Astrocyte (in vitro differentiated cells and primary cell): ENCODE measurements around the gene PEX14. TPM values are rescaled to one million over a fixed set of nuclear protein-coding genes. Genes with fewer than 3 reads are reported as not detected.

Experiments used
- DNase-seq: peaks from one replicate; pipeline ENCODE4 v3.0.0-alpha.2; 2010; ENCODE audit warnings: low read depth
- FAIRE-seq: peaks from 2 replicates; lab custom pipeline; 2011; peaks lifted over from hg19 to GRCh38; lab: Jason Lieb, UNC
- H2AFZ ChIP-seq: 2 replicates; pipeline ENCODE4 v1.6.0; 2012; ENCODE audit warnings: low read depth, low read length, inconsistent platforms
- H3K27ac ChIP-seq: 2 replicates; pipeline ENCODE4 v1.5.1; 2011; ENCODE audit warnings: low read depth, low read length, inconsistent platforms
- H3K27me3 ChIP-seq: 2 replicates; pipeline ENCODE4 v1.6.0; 2011; ENCODE audit warnings: low read length, inconsistent platforms; ENCODE audit not compliant: insufficient read depth
- H3K36me3 ChIP-seq: 2 replicates; pipeline ENCODE4 v1.5.1; 2011; ENCODE audit warnings: low read length, inconsistent platforms; ENCODE audit not compliant: insufficient read depth
- H3K4me1 ChIP-seq: 2 replicates; pipeline ENCODE4 v1.5.1; 2011; ENCODE audit warnings: low read length, inconsistent platforms; ENCODE audit not compliant: insufficient read depth
- H3K4me2 ChIP-seq: 2 replicates; pipeline ENCODE4 v1.6.0; 2012; ENCODE audit warnings: low read length, inconsistent platforms
- H3K4me3 ChIP-seq: 2 replicates; pipeline ENCODE4 v1.5.1; 2011; ENCODE audit warnings: low read depth, mild to moderate bottlenecking, low read length, inconsistent platforms; ENCODE audit not compliant: insufficient read depth
- H3K79me2 ChIP-seq: 2 replicates; pipeline ENCODE4 v1.6.0; 2012; ENCODE audit warnings: mild to moderate bottlenecking, low read length, inconsistent platforms; ENCODE audit not compliant: insufficient read depth
- H3K9ac ChIP-seq: 2 replicates; pipeline ENCODE4 v1.6.0; 2012; ENCODE audit warnings: mild to moderate bottlenecking, low read length, inconsistent platforms
- H3K9me3 ChIP-seq: 2 replicates; pipeline ENCODE4 v1.5.1; 2012; ENCODE audit warnings: low read depth, mild to moderate bottlenecking, low read length, inconsistent platforms; ENCODE audit not compliant: insufficient read depth
- H4K20me1 ChIP-seq: 2 replicates; pipeline ENCODE4 v1.6.0; 2012; ENCODE audit warnings: low read length, inconsistent platforms; ENCODE audit not compliant: insufficient read depth
- H3K27ac Mint-ChIP-seq: one replicate; pipeline ENCODE4 v1.8.0; 2021; ENCODE audit warnings: mild to moderate bottlenecking, mixed read lengths; ENCODE audit not compliant: unreplicated experiment
- H3K27me3 Mint-ChIP-seq: one replicate; pipeline ENCODE4 v1.8.0; 2021; ENCODE audit warnings: low read depth, mixed read lengths; ENCODE audit not compliant: unreplicated experiment
- H3K36me3 Mint-ChIP-seq: one replicate; pipeline ENCODE4 v1.8.0; 2021; ENCODE audit warnings: low read depth, mixed read lengths; ENCODE audit not compliant: unreplicated experiment
- H3K4me1 Mint-ChIP-seq: one replicate; pipeline ENCODE4 v1.8.0; 2021; ENCODE audit warnings: low read depth, mixed read lengths; ENCODE audit not compliant: unreplicated experiment
- H3K4me3 Mint-ChIP-seq: one replicate; pipeline ENCODE4 v1.8.0; 2021; ENCODE audit warnings: mild to moderate bottlenecking, moderate library complexity, mixed read lengths; ENCODE audit not compliant: unreplicated experiment
- H3K9me3 Mint-ChIP-seq: one replicate; pipeline ENCODE4 v1.8.0; 2021; ENCODE audit warnings: mild to moderate bottlenecking, mixed read lengths; ENCODE audit not compliant: unreplicated experiment
- EZH2 ChIP-seq: IDR thresholded peaks from 2 replicates; pipeline ENCODE4 v1.6.1; 2012; ENCODE audit warnings: mild to moderate bottlenecking, low read length, inconsistent platforms; ENCODE audit not compliant: insufficient read depth
- total RNA-seq: library from RNA; stranded (reverse); gene quantifications from 2 replicates; pipeline ENCODE4 v1.2.1, GENCODE V29; 2021
- TF ChIP-seq, protein P1 (sequence below): IDR thresholded peaks from 2 replicates; pipeline ENCODE4 v1.5.1; 2011; ENCODE audit warnings: low read depth, mild to moderate bottlenecking, inconsistent platforms, low read length, moderate library complexity; ENCODE audit not compliant: insufficient read depth

Gene PEX14
- total RNA-seq, 1 donor from 2014 or later = 23.3 TPM

DNA sequence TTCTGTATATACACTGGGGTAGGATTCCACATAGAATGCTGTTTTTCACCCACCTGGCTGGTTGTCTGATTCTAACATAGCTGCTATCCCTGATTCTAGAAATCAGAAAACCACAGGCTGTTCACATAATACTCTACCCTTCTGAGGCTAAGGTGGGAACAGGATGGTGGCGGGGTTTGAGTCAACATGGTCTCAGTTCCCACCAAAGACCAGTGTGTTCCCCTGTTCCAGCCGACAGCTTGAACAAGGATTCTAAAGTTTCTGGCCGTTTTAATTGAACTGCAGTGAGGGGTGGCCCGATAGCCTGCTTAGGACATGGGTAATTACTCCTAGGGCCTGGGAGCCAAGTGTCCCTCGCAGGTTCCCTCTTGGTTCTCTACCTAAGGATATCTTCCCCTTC lies 38.4 kb downstream of the PEX14 start:
- no peak for TF ChIP-seq EZH2
- TF ChIP-seq, protein P1, sequence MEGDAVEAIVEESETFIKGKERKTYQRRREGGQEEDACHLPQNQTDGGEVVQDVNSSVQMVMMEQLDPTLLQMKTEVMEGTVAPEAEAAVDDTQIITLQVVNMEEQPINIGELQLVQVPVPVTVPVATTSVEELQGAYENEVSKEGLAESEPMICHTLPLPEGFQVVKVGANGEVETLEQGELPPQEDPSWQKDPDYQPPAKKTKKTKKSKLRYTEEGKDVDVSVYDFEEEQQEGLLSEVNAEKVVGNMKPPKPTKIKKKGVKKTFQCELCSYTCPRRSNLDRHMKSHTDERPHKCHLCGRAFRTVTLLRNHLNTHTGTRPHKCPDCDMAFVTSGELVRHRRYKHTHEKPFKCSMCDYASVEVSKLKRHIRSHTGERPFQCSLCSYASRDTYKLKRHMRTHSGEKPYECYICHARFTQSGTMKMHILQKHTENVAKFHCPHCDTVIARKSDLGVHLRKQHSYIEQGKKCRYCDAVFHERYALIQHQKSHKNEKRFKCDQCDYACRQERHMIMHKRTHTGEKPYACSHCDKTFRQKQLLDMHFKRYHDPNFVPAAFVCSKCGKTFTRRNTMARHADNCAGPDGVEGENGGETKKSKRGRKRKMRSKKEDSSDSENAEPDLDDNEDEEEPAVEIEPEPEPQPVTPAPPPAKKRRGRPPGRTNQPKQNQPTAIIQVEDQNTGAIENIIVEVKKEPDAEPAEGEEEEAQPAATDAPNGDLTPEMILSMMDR = no peak
- no peak for DNase-seq
- Histone ChIP-seq H3K79me2 (peaks cover 79% of the 10 kb centered on the region), H3K4me2 (no peak overlapping the region), H3K27ac (no peak overlapping the region), H3K9ac (no peak overlapping the region), H3K36me3 (no peaks in the 10 kb centered on the region), H3K4me1 (peaks cover 28% of the 10 kb centered on the region), H2AFZ (no peak overlapping the region), H4K20me1 (peaks cover 74% of the 10 kb centered on the region), H3K4me3 (no peak overlapping the region), H3K27me3 (no peaks in the 10 kb centered on the region), H3K9me3 (no peaks in the 10 kb centered on the region)
- Mint-ChIP-seq H3K4me3 (no peak overlapping the region), H3K27me3 (no peaks in the 10 kb centered on the region), H3K36me3 (no peaks in the 10 kb centered on the region), H3K4me1 (peaks cover 80% of the 10 kb centered on the region), H3K27ac (no peak overlapping the region), H3K9me3 (no peaks in the 10 kb centered on the region)
- no peak for FAIRE-seq

DNA sequence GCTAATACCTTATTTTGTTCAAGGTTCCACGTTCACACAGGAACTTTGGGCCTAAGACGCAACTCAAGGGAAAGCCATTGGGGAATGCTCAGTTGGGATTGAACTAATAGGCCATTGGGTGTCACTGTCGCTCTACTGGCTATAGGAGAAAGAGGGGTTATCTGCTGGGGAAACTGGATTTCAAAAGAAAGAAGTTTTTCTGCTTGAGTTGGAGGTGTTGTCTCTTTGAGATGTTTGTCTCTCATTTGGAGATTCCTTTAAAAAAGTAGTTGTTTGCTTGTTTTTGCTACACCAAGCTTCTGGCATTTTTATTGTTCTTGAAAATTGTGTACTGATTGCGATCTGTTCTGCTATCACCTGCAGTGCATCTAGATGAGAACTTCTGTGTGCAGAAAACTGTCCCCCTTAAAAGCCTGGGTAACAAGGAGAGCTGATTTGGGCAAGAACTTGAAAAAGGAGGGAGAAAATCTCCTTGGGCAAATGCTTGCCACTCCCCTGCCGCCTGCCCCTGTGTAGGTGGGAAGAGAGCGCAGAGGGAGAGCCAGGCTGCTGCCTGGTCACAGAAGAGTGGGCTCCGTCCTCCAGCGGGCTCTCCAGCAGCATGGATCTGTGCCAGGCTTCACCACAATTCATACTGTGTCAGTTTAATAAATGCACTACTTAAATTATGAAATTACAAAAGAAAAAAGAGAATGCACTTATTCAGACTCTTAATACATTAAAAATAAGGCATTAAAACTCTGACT lies 39.9 kb downstream of the PEX14 start:
- Histone ChIP-seq H3K27ac (no peak overlapping the region), H3K27me3 (no peaks in the 10 kb centered on the region), H3K4me2 (no peak overlapping the region), H3K9ac (no peak overlapping the region), H3K4me1 (peaks cover 25% of the 10 kb centered on the region), H3K4me3 (no peak overlapping the region), H2AFZ (no peak overlapping the region), H3K79me2 (peaks cover 73% of the 10 kb centered on the region), H3K9me3 (no peaks in the 10 kb centered on the region), H4K20me1 (peaks cover 85% of the 10 kb centered on the region), H3K36me3 (no peaks in the 10 kb centered on the region)
- Mint-ChIP-seq H3K36me3 (peaks cover 2% of the 10 kb centered on the region), H3K4me3 (peak overlapping the region; percentile 57), H3K27ac (no peak overlapping the region), H3K9me3 (no peaks in the 10 kb centered on the region), H3K4me1 (peaks cover 79% of the 10 kb centered on the region), H3K27me3 (no peaks in the 10 kb centered on the region)
- TF ChIP-seq EZH2 = no peak
- TF ChIP-seq, protein P1 = peak; percentile 53
- FAIRE-seq (no peak), DNase-seq (peak; percentile 22)

DNA sequence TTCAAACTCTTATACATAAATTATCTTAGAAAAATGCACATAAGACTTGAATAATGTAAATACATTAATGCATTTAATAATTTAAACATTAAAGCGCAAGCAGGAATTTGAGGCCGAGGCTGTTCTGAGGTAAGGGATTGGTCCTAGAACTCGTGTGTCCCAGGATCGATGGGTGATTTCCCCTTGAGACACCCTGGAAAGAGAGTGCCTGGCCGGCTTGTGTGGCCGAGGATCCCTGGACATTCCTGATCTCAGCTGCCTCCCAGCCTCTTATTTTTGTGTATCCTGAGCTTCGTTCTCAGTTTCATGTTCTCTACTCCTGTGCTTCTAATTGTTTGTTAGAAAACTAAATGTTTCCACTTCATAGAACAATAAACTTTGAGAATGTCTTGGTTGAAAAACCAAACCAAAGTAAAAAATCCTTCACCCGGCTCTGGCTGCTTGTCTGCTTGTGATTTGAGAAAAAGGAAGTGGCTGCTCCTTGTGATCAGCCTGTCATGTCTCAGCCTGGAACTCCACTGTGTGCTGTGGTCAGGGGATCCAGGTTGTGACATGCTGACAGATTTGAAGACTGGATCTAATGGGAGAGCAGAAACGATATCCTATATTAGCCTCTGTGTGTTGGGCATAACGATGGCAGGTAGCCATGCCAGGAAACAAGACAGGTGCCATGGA lies 40.7 kb downstream of the PEX14 start:
- no peak for FAIRE-seq
- H3K4me3 Mint-ChIP-seq = no peak overlapping the region
- peaks cover 17% of the 10 kb centered on the region for H3K4me1 ChIP-seq
- no peak overlapping the region for H3K4me3 ChIP-seq
- no peak for TF ChIP-seq EZH2
- TF ChIP-seq, protein P1 = no peak
- peaks cover 79% of the 10 kb centered on the region for H4K20me1 ChIP-seq
- H3K79me2 ChIP-seq = peaks cover 70% of the 10 kb centered on the region
- no peaks in the 10 kb centered on the region for H3K27me3 Mint-ChIP-seq
- H3K4me1 Mint-ChIP-seq = peaks cover 72% of the 10 kb centered on the region
- no peak overlapping the region for H2AFZ ChIP-seq
- H3K27ac Mint-ChIP-seq = no peak overlapping the region
- peaks cover 3% of the 10 kb centered on the region for H3K36me3 Mint-ChIP-seq
- H3K9me3 ChIP-seq = no peaks in the 10 kb centered on the region
- no peaks in the 10 kb centered on the region for H3K9me3 Mint-ChIP-seq
- no peak for DNase-seq
- no peak overlapping the region for H3K9ac ChIP-seq
- H3K4me2 ChIP-seq = no peak overlapping the region
- H3K36me3 ChIP-seq = no peaks in the 10 kb centered on the region
- H3K27ac ChIP-seq = no peak overlapping the region
- no peaks in the 10 kb centered on the region for H3K27me3 ChIP-seq
